GM12878 (cell line): Measurements from ENCODE around the gene F13B. TPM values are rescaled to one million over a fixed set of nuclear protein-coding genes. Genes with fewer than 3 reads are reported as not detected.

Source experiments
- ATAC-seq: fragments of 200-7000 bp; cut with Tn5 transposase; 3 replicates; pipeline ENCODE4 v1.9.1; 2020; ENCODE audit warnings: mild to moderate bottlenecking, moderate library complexity
- BruUV-seq: library from RNA; stranded (reverse); fragments of 400-500 nt; replicated peaks from 2 replicates; lab custom pipeline; 2021; lab: Mats Ljungman, UMichigan
- CTCF ChIA-PET: fragments of 300-600 bp; sonication (Branson Sonifier 250); formaldehyde crosslinking; extraction: SDS; loops from one replicate; lab custom pipeline; 2021; ENCODE audit warnings: inconsistent platforms; lab: Yijun Ruan, JAX
- POLR2A ChIA-PET: fragments of 350-600 bp; formaldehyde crosslinking; extraction: SDS; loops from one replicate; lab custom pipeline; 2021; ENCODE audit warnings: inconsistent platforms; lab: Charles Lee
- RAD21 ChIA-PET: fragments of 300-600 bp; sonication (Branson Sonifier 250); formaldehyde crosslinking; loops from one replicate; lab custom pipeline; 2023; ENCODE audit warnings: antibody characterized with exemption; ENCODE audit not compliant: unreplicated experiment; lab: Charles Lee
- SMC1A ChIA-PET: fragments of 300-600 bp; sonication (Branson Sonifier 250); formaldehyde crosslinking; loops from one replicate; lab custom pipeline; 2023; ENCODE audit not compliant: unreplicated experiment, uncharacterized antibody; lab: Charles Lee
- DNase-seq: peaks from one replicate; pipeline ENCODE4 v3.0.0-alpha.2; 2011; ENCODE audit warnings: low read depth, low spot score
- FAIRE-seq: peaks from 3 replicates; lab custom pipeline; 2011; peaks lifted over from hg19 to GRCh38; lab: Jason Lieb, UNC
- H2AFZ ChIP-seq: 2 replicates; pipeline ENCODE4 v1.6.0; 2011; ENCODE audit warnings: low read depth, low read length, control low read depth; ENCODE audit not compliant: control insufficient read depth
- H3K27ac ChIP-seq: 2 replicates; pipeline ENCODE4 v1.5.1; 2011; ENCODE audit warnings: control low read depth; ENCODE audit not compliant: control insufficient read depth, insufficient read depth
- H3K27me3 ChIP-seq, 2 experiments: replicated peaks in 1 of 2; 2 replicates each; pipeline versions ENCODE4 v1.6.0 to v1.6.1; 2011; ENCODE audit warnings: low read length in 1 of 2; ENCODE audit not compliant: control insufficient read depth in 2 of 2, insufficient read depth in 2 of 2
- H3K36me3 ChIP-seq, 2 experiments: 2 replicates each; pipeline ENCODE4 v1.5.1; 2011; ENCODE audit warnings: low read length in 1 of 2; ENCODE audit not compliant: control insufficient read depth in 2 of 2, insufficient read depth in 2 of 2
- H3K4me1 ChIP-seq: 2 replicates; pipeline ENCODE4 v1.6.1; 2011; ENCODE audit warnings: mild to moderate bottlenecking, low read length, moderate library complexity, mixed read lengths; ENCODE audit not compliant: control insufficient read depth, insufficient read depth
- H3K4me2 ChIP-seq: 2 replicates; pipeline ENCODE4 v1.6.0; 2011; ENCODE audit warnings: control low read depth; ENCODE audit not compliant: control insufficient read depth, insufficient read depth
- H3K4me3 ChIP-seq: fragments of 200-600 bp; sonication (generic); 2 replicates; pipeline ENCODE4 v1.5.1; 2016
- H3K79me2 ChIP-seq: 2 replicates; pipeline ENCODE4 v1.6.0; 2011; ENCODE audit warnings: low read length; ENCODE audit not compliant: control insufficient read depth, insufficient read depth
- H3K9ac ChIP-seq: 2 replicates; pipeline ENCODE4 v1.8.0; 2011; ENCODE audit warnings: low read length, control low read depth, mixed read lengths; ENCODE audit not compliant: control insufficient read depth, insufficient read depth
- H3K9me3 ChIP-seq: replicated peaks from 3 replicates; pipeline ENCODE4 v1.5.1; 2011; ENCODE audit warnings: mild to moderate bottlenecking, low read length; ENCODE audit not compliant: control insufficient read depth, insufficient read depth
- H4K20me1 ChIP-seq: 2 replicates; pipeline ENCODE4 v1.6.0; 2011; ENCODE audit not compliant: control insufficient read depth, insufficient read depth
- IRF4 ChIP-seq: IDR thresholded peaks from 2 replicates; pipeline ENCODE4 v1.6.1; 2011; ENCODE audit warnings: low read depth, low read length
- JUNB ChIP-seq: IDR thresholded peaks from 2 replicates; pipeline ENCODE4 v1.6.1; 2016; ENCODE audit warnings: antibody characterized with exemption, mild to moderate bottlenecking
- NRF1 ChIP-seq: conservative IDR thresholded peaks from 2 replicates; pipeline ENCODE4 v1.6.1; 2011; ENCODE audit warnings: mild to moderate bottlenecking, low read depth, low read length, improper control_type of control experiment
- SMAD5 ChIP-seq: IDR thresholded peaks from 2 replicates; pipeline ENCODE4 v1.6.1; 2016; ENCODE audit warnings: antibody characterized with exemption, low read depth
- SREBF1 ChIP-seq: IDR thresholded peaks from 2 replicates; pipeline ENCODE4 v1.6.1; 2012; ENCODE audit warnings: mild to moderate bottlenecking, low read length
- SUZ12 ChIP-seq: fragments of 200-600 bp; sonication (generic); IDR thresholded peaks from one replicate; pipeline ENCODE4 v1.6.1; 2018; ENCODE audit warnings: antibody characterized with exemption, mild to moderate bottlenecking; ENCODE audit not compliant: unreplicated experiment
- ZZZ3 ChIP-seq: IDR thresholded peaks from 2 replicates; pipeline ENCODE4 v1.6.1; 2011; ENCODE audit warnings: low read depth; ENCODE audit not compliant: control insufficient read depth, insufficient read length
- WGBS: methylation state at CpG from one replicate; pipeline ENCODE4 v1.1.6; 2016; ENCODE audit warnings: low lambda C conversion rate; ENCODE audit not compliant: insufficient replicate concordance, insufficient coverage; ENCODE audit errors: missing lambda C conversion rate; 5-methylcytosine and 5-hydroxymethylcytosine counted together
- in situ Hi-C: fragments of 300-500 bp; cut with MboI; formaldehyde crosslinking; loops from 9 replicates; pipeline ENCODE4 v1.14.3; 2018; ENCODE audit warnings: mixed read lengths
- intact Hi-C: fragments of 100-400 bp; cut with micrococcal nuclease; formaldehyde crosslinking; loops from one replicate; pipeline ENCODE4 v1.14.2; 2022; ENCODE audit not compliant: unreplicated experiment
- polyA plus RNA-seq, 11 experiments: library from polyadenylated mRNA; depleted of rRNA in 4 of 11; unstranded in 6 of 11; stranded (reverse) in 5 of 11; fragments of >200 nt; fragmentation: Nextera tagmentation in 4 of 11; fragmentation: Illumina TruSeq in 1 of 11; extraction: Ambion mirVana in 4 of 11; extraction: Trizol in 1 of 11; gene quantifications; 1 replicate in 1 of 11; 2 replicates in 10 of 11; pipeline versions ENCODE4 v1.2.1 to v1.2.3, GENCODE V29; 2011 to 2016; ENCODE audit warnings: inconsistent platforms in 2 of 11, missing spikeins in 2 of 11, low read depth in 1 of 11
- total RNA-seq, 4 experiments: library from RNA; depleted of rRNA in 3 of 4; stranded (reverse); fragments of >200 nt in 3 of 4; fragmentation: Illumina TruSeq in 1 of 4; extraction: Trizol in 1 of 4; gene quantifications; 2 replicates each; pipeline versions ENCODE4 v1.2.1 to v1.2.3, GENCODE V29; 2013 to 2021
- TF ChIP-seq, protein P1 (sequence below): fragments of 450-650 bp; IDR thresholded peaks from 2 replicates; pipeline ENCODE4 v1.6.1; 2016; ENCODE audit warnings: mild to moderate bottlenecking, moderate library complexity, borderline replicate concordance

Gene F13B
- total and polyA plus RNA-seq, 10 of the 15 experiments (the other 5 are each of a cell fraction or from before 2014, with no cell fraction given) = 0.06 TPM; not detected in 9

DNA sequence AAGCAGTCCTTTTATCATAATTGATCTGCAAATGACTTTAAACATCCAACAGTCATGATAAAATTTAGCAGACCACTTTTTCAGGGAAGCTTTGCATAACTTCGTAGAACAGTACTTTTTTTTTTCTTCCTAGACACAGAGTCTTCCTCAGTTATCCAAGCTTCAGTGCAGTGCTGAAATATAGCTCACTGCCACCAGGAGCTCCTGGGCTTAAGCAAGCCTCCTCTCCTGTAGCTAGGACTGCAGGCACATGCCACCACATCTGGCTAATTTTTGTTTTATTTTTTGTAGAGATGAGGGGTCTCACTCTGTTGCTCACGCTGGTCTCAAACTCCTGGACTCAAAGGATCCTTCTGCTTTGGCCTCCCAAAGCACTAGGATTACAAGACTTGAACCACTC is 3.8 kb downstream of the F13B start:
- Histone ChIP-seq H3K36me3 (no peaks in the 10 kb centered on the region), H2AFZ (no peak overlapping the region), H3K4me3 (no peak overlapping the region), H3K9me3 (no peaks in the 10 kb centered on the region), H4K20me1 (no peaks in the 10 kb centered on the region), H3K9ac (no peak overlapping the region), H3K4me2 (no peak overlapping the region), H3K79me2 (no peaks in the 10 kb centered on the region), H3K27me3 (no peaks in the 10 kb centered on the region), H3K27ac (no peak overlapping the region), H3K4me1 (no peaks in the 10 kb centered on the region)
- ChIA-PET POLR2A (no interaction called here), RAD21 (no interaction called here), CTCF (no interaction called here), SMC1A (interaction anchor here (0.6 to 1.2 kb wide), 4 partner anchors 8 to 111 kb away, joined by 3 to 4 read pairs (median 4); no protein-coding TSS in a partner anchor)
- no peak for TF ChIP-seq SMAD5
- TF ChIP-seq, protein P1, sequence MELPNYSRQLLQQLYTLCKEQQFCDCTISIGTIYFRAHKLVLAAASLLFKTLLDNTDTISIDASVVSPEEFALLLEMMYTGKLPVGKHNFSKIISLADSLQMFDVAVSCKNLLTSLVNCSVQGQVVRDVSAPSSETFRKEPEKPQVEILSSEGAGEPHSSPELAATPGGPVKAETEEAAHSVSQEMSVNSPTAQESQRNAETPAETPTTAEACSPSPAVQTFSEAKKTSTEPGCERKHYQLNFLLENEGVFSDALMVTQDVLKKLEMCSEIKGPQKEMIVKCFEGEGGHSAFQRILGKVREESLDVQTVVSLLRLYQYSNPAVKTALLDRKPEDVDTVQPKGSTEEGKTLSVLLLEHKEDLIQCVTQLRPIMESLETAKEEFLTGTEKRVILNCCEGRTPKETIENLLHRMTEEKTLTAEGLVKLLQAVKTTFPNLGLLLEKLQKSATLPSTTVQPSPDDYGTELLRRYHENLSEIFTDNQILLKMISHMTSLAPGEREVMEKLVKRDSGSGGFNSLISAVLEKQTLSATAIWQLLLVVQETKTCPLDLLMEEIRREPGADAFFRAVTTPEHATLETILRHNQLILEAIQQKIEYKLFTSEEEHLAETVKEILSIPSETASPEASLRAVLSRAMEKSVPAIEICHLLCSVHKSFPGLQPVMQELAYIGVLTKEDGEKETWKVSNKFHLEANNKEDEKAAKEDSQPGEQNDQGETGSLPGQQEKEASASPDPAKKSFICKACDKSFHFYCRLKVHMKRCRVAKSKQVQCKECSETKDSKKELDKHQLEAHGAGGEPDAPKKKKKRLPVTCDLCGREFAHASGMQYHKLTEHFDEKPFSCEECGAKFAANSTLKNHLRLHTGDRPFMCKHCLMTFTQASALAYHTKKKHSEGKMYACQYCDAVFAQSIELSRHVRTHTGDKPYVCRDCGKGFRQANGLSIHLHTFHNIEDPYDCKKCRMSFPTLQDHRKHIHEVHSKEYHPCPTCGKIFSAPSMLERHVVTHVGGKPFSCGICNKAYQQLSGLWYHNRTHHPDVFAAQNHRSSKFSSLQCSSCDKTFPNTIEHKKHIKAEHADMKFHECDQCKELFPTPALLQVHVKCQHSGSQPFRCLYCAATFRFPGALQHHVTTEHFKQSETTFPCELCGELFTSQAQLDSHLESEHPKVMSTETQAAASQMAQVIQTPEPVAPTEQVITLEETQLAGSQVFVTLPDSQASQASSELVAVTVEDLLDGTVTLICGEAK = no peak
- no peak for TF ChIP-seq IRF4
- no peak for TF ChIP-seq ZZZ3
- no peak for TF ChIP-seq SREBF1
- no peak for TF ChIP-seq NRF1
- TF ChIP-seq SUZ12 = no peak
- TF ChIP-seq JUNB = no peak
- no TSS peak for BruUV-seq
- intact Hi-C loops (no loop called here), in situ Hi-C loops (no loop called here)
- DNase-seq (no peak), ATAC-seq (peak; percentile 41; the same call in 2 of the 3 replicates), FAIRE-seq (peak; percentile 35)
- WGBS = 15% methylated on average over 2 of the region's 2 CpGs
